Right renal cortex interstitium (tissue), 3 donors: ENCODE data around the gene BNC2. TPM values are rescaled to one million over a fixed set of nuclear protein-coding genes. Genes with fewer than 3 reads are reported as not detected.

Experiments
- DNase-seq, 3 donors: peaks; one replicate each; pipeline ENCODE4 v3.0.0-alpha.2; 2013; ENCODE audit warnings: low read depth in 3 of 3, low spot score in 2 of 3
- polyA plus RNA-seq, 3 donors: library from polyadenylated mRNA; unstranded; fragments of 120-200 nt; gene quantifications; one replicate each; pipeline ENCODE4 v1.2.1, GENCODE V29; 2013; ENCODE audit not compliant: insufficient read length in 3 of 3

The BNC2 gene
- polyA plus RNA-seq, 3 donors, result 8.3 to 8.5 (median 8.4) TPM

GRCh38 chr9:16871336-16872151 is 1.1 kb upstream of the BNC2 start:
- peak in 1 of 3 donors; percentile 47 for DNase-seq

GRCh38 chr9:16869882-16870595 is 431 bp downstream of the BNC2 start:
- DNase-seq, result no peak

GRCh38 chr9:16869131-16869881 is 1.2 kb downstream of the BNC2 start:
- no peak for DNase-seq

GRCh38 chr9:16868701-16869100 is 1.8 kb downstream of the BNC2 start:
- no peak for DNase-seq

- no peak for DNase-seq
Observed at GRCh38 chr9:16867576-16868311, 2.7 kb downstream of the BNC2 start.

GRCh38 chr9:16866587-16866986 is 3.9 kb downstream of the BNC2 start:
- DNase-seq, result no peak

GRCh38 chr9:16864649-16865434 is 5.6 kb downstream of the BNC2 start:
- no peak for DNase-seq

- no peak for DNase-seq
Observed at GRCh38 chr9:16848179-16848578, 22.3 kb downstream of the BNC2 start.

- no peak for DNase-seq
Observed at GRCh38 chr9:16846986-16847385, 23.5 kb downstream of the BNC2 start.

GRCh38 chr9:16846367-16846766 is 24.1 kb downstream of the BNC2 start:
- no peak for DNase-seq

- no peak for DNase-seq
Observed at GRCh38 chr9:16834817-16835216, 35.7 kb downstream of the BNC2 start.

GRCh38 chr9:16833296-16833835 is 37.1 kb downstream of the BNC2 start:
- DNase-seq, result no peak

- no peak for DNase-seq
Observed at GRCh38 chr9:16832101-16832500, 38.4 kb downstream of the BNC2 start.

- no peak for DNase-seq
Observed at GRCh38 chr9:16830806-16831205, 39.7 kb downstream of the BNC2 start.

- peak; percentile 78 to 82 (median 78) for DNase-seq
Observed at GRCh38 chr9:16828340-16829281, 41.9 kb downstream of the BNC2 start.

GRCh38 chr9:16825971-16826625 is 44.4 kb downstream of the BNC2 start:
- DNase-seq, result no peak

GRCh38 chr9:16825331-16825725 is 45.1 kb downstream of the BNC2 start:
- no peak for DNase-seq
